Measurements from ENCODE around the gene LIX1.
"Not testable (repeated sequence)": the region's sequence is repeated elsewhere in the genome, so short reads cannot be mapped to it uniquely, and the experiment has no call there.

The LIX1 gene

GRCh38 chr5:97101189-97101910 is 41.1 kb downstream of the LIX1 start:
- no peak for DNase-seq (ENCODE audit: low read depth)

- DNase-seq (ENCODE audit: low read depth) = no peak
These were observed 41.9 kb downstream of the LIX1 start for GRCh38 chr5:97100476-97100875.

GRCh38 chr5:97098922-97099321 is 43.5 kb downstream of the LIX1 start:
- DNase-seq (ENCODE audit: low read depth) = no peak

- DNase-seq (ENCODE audit: low read depth) = no peak
These were observed 44.8 kb downstream of the LIX1 start for GRCh38 chr5:97097326-97098230.

- DNase-seq (ENCODE audit: low read depth) = no peak
These were observed 45.6 kb downstream of the LIX1 start for GRCh38 chr5:97096846-97097245.

GRCh38 chr5:97096191-97096590 is 46.2 kb downstream of the LIX1 start:
- no peak for DNase-seq (ENCODE audit: low read depth)

GRCh38 chr5:97095318-97095732 is 47.1 kb downstream of the LIX1 start:
- DNase-seq (ENCODE audit: low read depth) = no peak

- DNase-seq (ENCODE audit: low read depth) = no peak
These were observed 47.7 kb downstream of the LIX1 start for GRCh38 chr5:97094579-97095317.

GRCh38 chr5:97093193-97093592 is 49.2 kb downstream of the LIX1 start:
- no peak for DNase-seq (ENCODE audit: low read depth)

GRCh38 chr5:97090944-97091343 is 51.5 kb downstream of the LIX1 start:
- DNase-seq (ENCODE audit: low read depth) = no peak

- no peak for DNase-seq (ENCODE audit: low read depth)
These were observed 53.1 kb downstream of the LIX1 start for GRCh38 chr5:97089149-97089801.

- DNase-seq (ENCODE audit: low read depth) = no peak
These were observed 53.6 kb downstream of the LIX1 start for GRCh38 chr5:97088774-97089148.

GRCh38 chr5:97087138-97087537 is 55.3 kb downstream of the LIX1 start:
- DNase-seq (ENCODE audit: low read depth) = no peak

GRCh38 chr5:97085459-97086181 is 56.8 kb downstream of the LIX1 start:
- DNase-seq (ENCODE audit: low read depth) = no peak

GRCh38 chr5:97084782-97085458 is 57.5 kb downstream of the LIX1 start:
- not testable (repeated sequence) for DNase-seq (ENCODE audit: low read depth)

GRCh38 chr5:97078958-97079743 is 63.3 kb downstream of the LIX1 start:
- no peak for DNase-seq (ENCODE audit: low read depth)

GRCh38 chr5:97077246-97077645 is 65.2 kb downstream of the LIX1 start:
- no peak for DNase-seq (ENCODE audit: low read depth)

- DNase-seq (ENCODE audit: low read depth) = no peak
These were observed 66.3 kb downstream of the LIX1 start for GRCh38 chr5:97076098-97076497.

- DNase-seq (ENCODE audit: low read depth) = no peak
These were observed 66.8 kb downstream of the LIX1 start for GRCh38 chr5:97075649-97076048.
